GM23338 (cell line): Measurements from ENCODE around the gene FMNL1. TPM values are rescaled to one million over a fixed set of nuclear protein-coding genes. Genes with fewer than 3 reads are reported as not detected.
A peak's percentile ranks its signal among the peaks of the same experiment; 100 is the strongest.

ENCODE experiments used
- ATAC-seq: fragments of 200-7000 bp; cut with Tn5 transposase; 3 replicates; pipeline ENCODE4 v1.9.1; 2020
- DNase-seq: peaks from one replicate; pipeline ENCODE4 v3.0.0-alpha.2; 2015; ENCODE audit warnings: low spot score
- H2AFZ ChIP-seq: fragments of 200-600 bp; sonication (generic); 2 replicates; pipeline ENCODE4 v1.8.0; 2016; ENCODE audit warnings: antibody characterized with exemption, mild to moderate bottlenecking, moderate library complexity
- H3F3A ChIP-seq: fragments of 200-600 bp; sonication (generic); replicated peaks from 2 replicates; pipeline ENCODE4 v1.8.0; 2017; ENCODE audit warnings: antibody characterized with exemption, mixed run types, low read depth
- H3K27ac ChIP-seq: fragments of 200-600 bp; sonication (generic); 2 replicates; pipeline ENCODE4 v1.6.1; 2016; ENCODE audit warnings: low read depth
- H3K27me3 ChIP-seq: fragments of 200-600 bp; sonication (generic); 2 replicates; pipeline ENCODE4 v1.8.0; 2016; ENCODE audit warnings: mild to moderate bottlenecking, mixed run types, moderate library complexity; ENCODE audit not compliant: insufficient read depth
- H3K36me3 ChIP-seq: fragments of 200-600 bp; sonication (generic); 2 replicates; pipeline ENCODE4 v1.8.0; 2016; ENCODE audit warnings: mild to moderate bottlenecking; ENCODE audit not compliant: insufficient read depth
- H3K4me1 ChIP-seq: fragments of 200-600 bp; sonication (generic); 2 replicates; pipeline ENCODE4 v1.8.0; 2016; ENCODE audit warnings: mild to moderate bottlenecking, moderate library complexity; ENCODE audit not compliant: insufficient read depth
- H3K4me2 ChIP-seq: fragments of 200-600 bp; sonication (generic); 2 replicates; pipeline ENCODE4 v1.7.1; 2017; ENCODE audit warnings: mixed run types
- H3K4me3 ChIP-seq: fragments of 200-600 bp; sonication (generic); 2 replicates; pipeline ENCODE4 v1.6.1; 2016; ENCODE audit warnings: mixed run types
- H3K79me2 ChIP-seq: fragments of 200-600 bp; sonication (generic); replicated peaks from 2 replicates; pipeline ENCODE4 v1.8.0; 2017; ENCODE audit warnings: mild to moderate bottlenecking; ENCODE audit not compliant: insufficient read depth
- H3K9me2 ChIP-seq: fragments of 200-600 bp; sonication (generic); 2 replicates; pipeline ENCODE4 v1.8.0; 2017; ENCODE audit not compliant: insufficient read depth
- H4K20me1 ChIP-seq: fragments of 200-600 bp; sonication (generic); replicated peaks from 2 replicates; pipeline ENCODE4 v1.8.0; 2017; ENCODE audit warnings: mild to moderate bottlenecking; ENCODE audit not compliant: insufficient read depth
- H3K27ac Mint-ChIP-seq: 2 replicates; pipeline ENCODE4 v1.8.0; 2020; ENCODE audit warnings: inconsistent platforms, mild to moderate bottlenecking, moderate library complexity, mixed read lengths
- H3K27me3 Mint-ChIP-seq: 3 replicates; pipeline ENCODE4 v1.8.0; 2022; ENCODE audit warnings: low read depth, mild to moderate bottlenecking, moderate library complexity, mixed read lengths, inconsistent platforms; ENCODE audit not compliant: insufficient read depth, poor library complexity
- H3K36me3 Mint-ChIP-seq: 3 replicates; pipeline ENCODE4 v1.8.0; 2021; ENCODE audit warnings: low read depth, mild to moderate bottlenecking, inconsistent platforms, moderate library complexity, mixed read lengths
- H3K4me1 Mint-ChIP-seq: 3 replicates; pipeline ENCODE4 v1.8.0; 2020; ENCODE audit warnings: mild to moderate bottlenecking, inconsistent platforms, mixed read lengths
- H3K4me3 Mint-ChIP-seq: 3 replicates; pipeline ENCODE4 v1.8.0; 2021; ENCODE audit warnings: moderate library complexity, mild to moderate bottlenecking, inconsistent platforms, mixed read lengths
- H3K9me3 Mint-ChIP-seq: 3 replicates; pipeline ENCODE4 v1.8.0; 2020; ENCODE audit warnings: moderate library complexity, mild to moderate bottlenecking, inconsistent platforms, mixed read lengths
- CREB1 ChIP-seq: fragments of 250-450 bp; sonication (Bioruptor Pico); IDR thresholded peaks from 2 replicates; pipeline ENCODE4 v1.5.0; 2020; ENCODE audit warnings: low read depth, mild to moderate bottlenecking, moderate library complexity
- EZH2 ChIP-seq: fragments of 200-600 bp; sonication (generic); IDR thresholded peaks from one replicate; pipeline ENCODE4 v1.8.0; 2017; ENCODE audit warnings: antibody characterized with exemption, mild to moderate bottlenecking, low read depth; ENCODE audit not compliant: unreplicated experiment
- EZH2phosphoT487 ChIP-seq: fragments of 200-600 bp; sonication (generic); IDR thresholded peaks from one replicate; pipeline ENCODE4 v1.8.1; 2018; ENCODE audit warnings: antibody characterized with exemption; ENCODE audit not compliant: unreplicated experiment
- JUNB ChIP-seq: IDR thresholded peaks from one replicate; pipeline ENCODE4 v1.6.1; 2016; ENCODE audit warnings: antibody characterized with exemption; ENCODE audit not compliant: unreplicated experiment
- NANOG ChIP-seq: IDR thresholded peaks from 2 replicates; pipeline ENCODE4 v1.6.1; 2016; ENCODE audit warnings: antibody characterized with exemption, borderline replicate concordance
- POLR2AphosphoS5 ChIP-seq: IDR thresholded peaks from 2 replicates; pipeline ENCODE4 v1.6.1; 2016; ENCODE audit warnings: antibody characterized with exemption, low read depth
- STAT1 ChIP-seq: IDR thresholded peaks from one replicate; pipeline ENCODE4 v1.6.1; 2016; ENCODE audit warnings: antibody characterized with exemption; ENCODE audit not compliant: unreplicated experiment
- ZNF114 ChIP-seq: fragments of 250-450 bp; sonication (Bioruptor Pico); IDR thresholded peaks from 2 replicates; pipeline ENCODE4 v1.5.0; 2020; ENCODE audit warnings: mild to moderate bottlenecking, moderate library complexity
- ZNF331 ChIP-seq: fragments of 250-450 bp; sonication (Bioruptor Pico); IDR thresholded peaks from 2 replicates; pipeline ENCODE4 v1.5.0; 2020; ENCODE audit warnings: low read depth, mild to moderate bottlenecking, moderate library complexity
- polyA plus RNA-seq: library from polyadenylated mRNA; unstranded; fragments of >200 nt; fragmentation: Nextera tagmentation; extraction: Ambion mirVana; gene quantifications from 2 replicates; pipeline ENCODE4 v1.2.1, GENCODE V29; 2016
- total RNA-seq: library from RNA; depleted of rRNA; stranded (reverse); fragments of >200 nt; shearing (Covaris generic); gene quantifications from 2 replicates; pipeline ENCODE4 v1.2.3, GENCODE V29; 2014
- TF ChIP-seq, protein P1 (sequence below): IDR thresholded peaks from one replicate; pipeline ENCODE4 v1.6.1; 2018; ENCODE audit warnings: antibody characterized with exemption; ENCODE audit not compliant: unreplicated experiment
- TF ChIP-seq, protein P2 (sequence below), 2 experiments: fragments of 200-600 bp in 1 of 2; sonication (generic) in 1 of 2; conservative IDR thresholded peaks; 2 replicates each; pipeline versions ENCODE4 v1.5.1 to v1.6.1; 2016 to 2017; ENCODE audit warnings: antibody characterized with exemption in 2 of 2, low read depth in 2 of 2, mild to moderate bottlenecking in 2 of 2, moderate library complexity in 1 of 2
- TF ChIP-seq, protein P3 (sequence below): IDR thresholded peaks from 2 replicates; pipeline ENCODE4 v1.6.1; 2016; ENCODE audit warnings: antibody characterized with exemption
- TF ChIP-seq, protein P4 (sequence below): fragments of 250-450 bp; sonication (Bioruptor Pico); IDR thresholded peaks from 2 replicates; pipeline ENCODE4 v1.5.0; 2020; ENCODE audit warnings: mild to moderate bottlenecking, moderate library complexity

The FMNL1 gene
- total and polyA plus RNA-seq, 2 experiments from 2014 or later: 6.6 to 9.3 TPM

DNA sequence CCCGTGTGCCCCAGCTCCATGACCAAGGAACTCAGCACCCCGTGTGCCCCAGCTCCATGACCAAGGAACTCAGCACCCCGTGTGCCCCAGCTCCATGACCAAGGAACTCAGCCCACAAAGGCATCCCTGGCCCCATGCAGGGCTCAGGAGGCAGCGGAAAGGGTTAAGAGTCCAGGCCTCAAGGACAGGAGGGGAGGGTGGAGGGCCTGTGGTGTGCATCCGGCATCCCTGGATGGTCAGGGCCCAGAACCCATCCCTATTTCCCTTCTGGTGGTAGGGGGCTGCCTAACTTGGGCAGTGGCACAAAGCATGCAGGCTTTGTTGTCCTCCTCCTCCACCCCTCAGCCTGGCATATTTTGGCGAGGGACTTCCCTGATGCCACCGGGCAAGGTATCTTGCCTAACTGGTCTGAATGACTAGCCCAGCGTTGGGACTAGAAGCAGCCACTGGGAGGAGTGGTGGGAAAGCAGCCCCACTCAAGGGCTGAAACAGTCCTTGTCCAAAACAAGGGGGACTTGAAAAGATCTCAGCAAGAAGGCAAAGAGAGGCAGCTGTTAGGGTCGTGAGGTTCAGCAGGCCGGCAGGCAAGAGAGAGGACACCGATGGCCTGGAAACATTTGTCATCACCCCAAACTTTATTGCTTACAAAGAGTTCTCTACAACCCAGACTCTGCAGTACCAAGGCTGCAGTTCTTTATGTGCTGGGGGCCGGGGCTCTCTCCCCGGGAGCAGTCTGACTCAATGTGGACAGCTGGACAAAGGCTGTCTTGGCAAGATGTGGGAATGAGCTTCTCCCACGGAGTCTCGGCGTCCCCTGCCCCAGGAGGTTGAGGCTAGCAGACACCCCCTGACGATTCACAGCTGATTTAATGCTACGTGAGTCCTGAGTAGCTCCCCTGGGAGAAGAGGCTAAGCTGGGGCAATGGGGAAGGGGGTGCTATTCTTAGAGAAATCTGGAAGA, 41.1 kb downstream of the FMNL1 start:
- Histone ChIP-seq H3K4me2 (peak overlapping the region; percentile 84), H3K27me3 (peaks cover 11% of the 10 kb centered on the region), H3K36me3 (no peaks in the 10 kb centered on the region), H3K4me1 (peaks cover 11% of the 10 kb centered on the region; the same call in 1 of the 2 replicates), H4K20me1 (no peaks in the 10 kb centered on the region; the same call in 1 of the 2 replicates), H2AFZ (peak overlapping the region; percentile 90), H3K9me2 (no peaks in the 10 kb centered on the region), H3K79me2 (no peaks in the 10 kb centered on the region), H3K4me3 (peak overlapping the region; percentile 77), H3K27ac (no peak overlapping the region), H3F3A (peaks cover 3% of the 10 kb centered on the region; the same call in 1 of the 2 replicates)
- Mint-ChIP-seq H3K36me3 (peaks cover 13% of the 10 kb centered on the region; the same call in 2 of the 3 replicates), H3K27me3 (peaks cover 17% of the 10 kb centered on the region), H3K4me3 (peak overlapping the region; percentile 72), H3K4me1 (peaks cover 12% of the 10 kb centered on the region), H3K27ac (no peak overlapping the region), H3K9me3 (no peaks in the 10 kb centered on the region)
- DNase-seq (no peak), ATAC-seq (peak; percentile 43)
- TF ChIP-seq, protein P1, sequence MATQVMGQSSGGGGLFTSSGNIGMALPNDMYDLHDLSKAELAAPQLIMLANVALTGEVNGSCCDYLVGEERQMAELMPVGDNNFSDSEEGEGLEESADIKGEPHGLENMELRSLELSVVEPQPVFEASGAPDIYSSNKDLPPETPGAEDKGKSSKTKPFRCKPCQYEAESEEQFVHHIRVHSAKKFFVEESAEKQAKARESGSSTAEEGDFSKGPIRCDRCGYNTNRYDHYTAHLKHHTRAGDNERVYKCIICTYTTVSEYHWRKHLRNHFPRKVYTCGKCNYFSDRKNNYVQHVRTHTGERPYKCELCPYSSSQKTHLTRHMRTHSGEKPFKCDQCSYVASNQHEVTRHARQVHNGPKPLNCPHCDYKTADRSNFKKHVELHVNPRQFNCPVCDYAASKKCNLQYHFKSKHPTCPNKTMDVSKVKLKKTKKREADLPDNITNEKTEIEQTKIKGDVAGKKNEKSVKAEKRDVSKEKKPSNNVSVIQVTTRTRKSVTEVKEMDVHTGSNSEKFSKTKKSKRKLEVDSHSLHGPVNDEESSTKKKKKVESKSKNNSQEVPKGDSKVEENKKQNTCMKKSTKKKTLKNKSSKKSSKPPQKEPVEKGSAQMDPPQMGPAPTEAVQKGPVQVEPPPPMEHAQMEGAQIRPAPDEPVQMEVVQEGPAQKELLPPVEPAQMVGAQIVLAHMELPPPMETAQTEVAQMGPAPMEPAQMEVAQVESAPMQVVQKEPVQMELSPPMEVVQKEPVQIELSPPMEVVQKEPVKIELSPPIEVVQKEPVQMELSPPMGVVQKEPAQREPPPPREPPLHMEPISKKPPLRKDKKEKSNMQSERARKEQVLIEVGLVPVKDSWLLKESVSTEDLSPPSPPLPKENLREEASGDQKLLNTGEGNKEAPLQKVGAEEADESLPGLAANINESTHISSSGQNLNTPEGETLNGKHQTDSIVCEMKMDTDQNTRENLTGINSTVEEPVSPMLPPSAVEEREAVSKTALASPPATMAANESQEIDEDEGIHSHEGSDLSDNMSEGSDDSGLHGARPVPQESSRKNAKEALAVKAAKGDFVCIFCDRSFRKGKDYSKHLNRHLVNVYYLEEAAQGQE: no peak
- TF ChIP-seq ZNF331 (CRISPR knock-in tag) (no peak), CREB1 (no peak), EZH2phosphoT487 (no peak), ZNF114 (no peak), NANOG (no peak), POLR2AphosphoS5 (no peak), EZH2 (no peak), STAT1 (no peak), JUNB (no peak)
- TF ChIP-seq, protein P2, sequence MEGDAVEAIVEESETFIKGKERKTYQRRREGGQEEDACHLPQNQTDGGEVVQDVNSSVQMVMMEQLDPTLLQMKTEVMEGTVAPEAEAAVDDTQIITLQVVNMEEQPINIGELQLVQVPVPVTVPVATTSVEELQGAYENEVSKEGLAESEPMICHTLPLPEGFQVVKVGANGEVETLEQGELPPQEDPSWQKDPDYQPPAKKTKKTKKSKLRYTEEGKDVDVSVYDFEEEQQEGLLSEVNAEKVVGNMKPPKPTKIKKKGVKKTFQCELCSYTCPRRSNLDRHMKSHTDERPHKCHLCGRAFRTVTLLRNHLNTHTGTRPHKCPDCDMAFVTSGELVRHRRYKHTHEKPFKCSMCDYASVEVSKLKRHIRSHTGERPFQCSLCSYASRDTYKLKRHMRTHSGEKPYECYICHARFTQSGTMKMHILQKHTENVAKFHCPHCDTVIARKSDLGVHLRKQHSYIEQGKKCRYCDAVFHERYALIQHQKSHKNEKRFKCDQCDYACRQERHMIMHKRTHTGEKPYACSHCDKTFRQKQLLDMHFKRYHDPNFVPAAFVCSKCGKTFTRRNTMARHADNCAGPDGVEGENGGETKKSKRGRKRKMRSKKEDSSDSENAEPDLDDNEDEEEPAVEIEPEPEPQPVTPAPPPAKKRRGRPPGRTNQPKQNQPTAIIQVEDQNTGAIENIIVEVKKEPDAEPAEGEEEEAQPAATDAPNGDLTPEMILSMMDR (conservative IDR thresholded peaks at IDR 0.05; ENCODE audit: low read depth in 2 of 2): no peak
- TF ChIP-seq, protein P3, sequence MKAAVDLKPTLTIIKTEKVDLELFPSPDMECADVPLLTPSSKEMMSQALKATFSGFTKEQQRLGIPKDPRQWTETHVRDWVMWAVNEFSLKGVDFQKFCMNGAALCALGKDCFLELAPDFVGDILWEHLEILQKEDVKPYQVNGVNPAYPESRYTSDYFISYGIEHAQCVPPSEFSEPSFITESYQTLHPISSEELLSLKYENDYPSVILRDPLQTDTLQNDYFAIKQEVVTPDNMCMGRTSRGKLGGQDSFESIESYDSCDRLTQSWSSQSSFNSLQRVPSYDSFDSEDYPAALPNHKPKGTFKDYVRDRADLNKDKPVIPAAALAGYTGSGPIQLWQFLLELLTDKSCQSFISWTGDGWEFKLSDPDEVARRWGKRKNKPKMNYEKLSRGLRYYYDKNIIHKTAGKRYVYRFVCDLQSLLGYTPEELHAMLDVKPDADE: no peak
- TF ChIP-seq, protein P4, sequence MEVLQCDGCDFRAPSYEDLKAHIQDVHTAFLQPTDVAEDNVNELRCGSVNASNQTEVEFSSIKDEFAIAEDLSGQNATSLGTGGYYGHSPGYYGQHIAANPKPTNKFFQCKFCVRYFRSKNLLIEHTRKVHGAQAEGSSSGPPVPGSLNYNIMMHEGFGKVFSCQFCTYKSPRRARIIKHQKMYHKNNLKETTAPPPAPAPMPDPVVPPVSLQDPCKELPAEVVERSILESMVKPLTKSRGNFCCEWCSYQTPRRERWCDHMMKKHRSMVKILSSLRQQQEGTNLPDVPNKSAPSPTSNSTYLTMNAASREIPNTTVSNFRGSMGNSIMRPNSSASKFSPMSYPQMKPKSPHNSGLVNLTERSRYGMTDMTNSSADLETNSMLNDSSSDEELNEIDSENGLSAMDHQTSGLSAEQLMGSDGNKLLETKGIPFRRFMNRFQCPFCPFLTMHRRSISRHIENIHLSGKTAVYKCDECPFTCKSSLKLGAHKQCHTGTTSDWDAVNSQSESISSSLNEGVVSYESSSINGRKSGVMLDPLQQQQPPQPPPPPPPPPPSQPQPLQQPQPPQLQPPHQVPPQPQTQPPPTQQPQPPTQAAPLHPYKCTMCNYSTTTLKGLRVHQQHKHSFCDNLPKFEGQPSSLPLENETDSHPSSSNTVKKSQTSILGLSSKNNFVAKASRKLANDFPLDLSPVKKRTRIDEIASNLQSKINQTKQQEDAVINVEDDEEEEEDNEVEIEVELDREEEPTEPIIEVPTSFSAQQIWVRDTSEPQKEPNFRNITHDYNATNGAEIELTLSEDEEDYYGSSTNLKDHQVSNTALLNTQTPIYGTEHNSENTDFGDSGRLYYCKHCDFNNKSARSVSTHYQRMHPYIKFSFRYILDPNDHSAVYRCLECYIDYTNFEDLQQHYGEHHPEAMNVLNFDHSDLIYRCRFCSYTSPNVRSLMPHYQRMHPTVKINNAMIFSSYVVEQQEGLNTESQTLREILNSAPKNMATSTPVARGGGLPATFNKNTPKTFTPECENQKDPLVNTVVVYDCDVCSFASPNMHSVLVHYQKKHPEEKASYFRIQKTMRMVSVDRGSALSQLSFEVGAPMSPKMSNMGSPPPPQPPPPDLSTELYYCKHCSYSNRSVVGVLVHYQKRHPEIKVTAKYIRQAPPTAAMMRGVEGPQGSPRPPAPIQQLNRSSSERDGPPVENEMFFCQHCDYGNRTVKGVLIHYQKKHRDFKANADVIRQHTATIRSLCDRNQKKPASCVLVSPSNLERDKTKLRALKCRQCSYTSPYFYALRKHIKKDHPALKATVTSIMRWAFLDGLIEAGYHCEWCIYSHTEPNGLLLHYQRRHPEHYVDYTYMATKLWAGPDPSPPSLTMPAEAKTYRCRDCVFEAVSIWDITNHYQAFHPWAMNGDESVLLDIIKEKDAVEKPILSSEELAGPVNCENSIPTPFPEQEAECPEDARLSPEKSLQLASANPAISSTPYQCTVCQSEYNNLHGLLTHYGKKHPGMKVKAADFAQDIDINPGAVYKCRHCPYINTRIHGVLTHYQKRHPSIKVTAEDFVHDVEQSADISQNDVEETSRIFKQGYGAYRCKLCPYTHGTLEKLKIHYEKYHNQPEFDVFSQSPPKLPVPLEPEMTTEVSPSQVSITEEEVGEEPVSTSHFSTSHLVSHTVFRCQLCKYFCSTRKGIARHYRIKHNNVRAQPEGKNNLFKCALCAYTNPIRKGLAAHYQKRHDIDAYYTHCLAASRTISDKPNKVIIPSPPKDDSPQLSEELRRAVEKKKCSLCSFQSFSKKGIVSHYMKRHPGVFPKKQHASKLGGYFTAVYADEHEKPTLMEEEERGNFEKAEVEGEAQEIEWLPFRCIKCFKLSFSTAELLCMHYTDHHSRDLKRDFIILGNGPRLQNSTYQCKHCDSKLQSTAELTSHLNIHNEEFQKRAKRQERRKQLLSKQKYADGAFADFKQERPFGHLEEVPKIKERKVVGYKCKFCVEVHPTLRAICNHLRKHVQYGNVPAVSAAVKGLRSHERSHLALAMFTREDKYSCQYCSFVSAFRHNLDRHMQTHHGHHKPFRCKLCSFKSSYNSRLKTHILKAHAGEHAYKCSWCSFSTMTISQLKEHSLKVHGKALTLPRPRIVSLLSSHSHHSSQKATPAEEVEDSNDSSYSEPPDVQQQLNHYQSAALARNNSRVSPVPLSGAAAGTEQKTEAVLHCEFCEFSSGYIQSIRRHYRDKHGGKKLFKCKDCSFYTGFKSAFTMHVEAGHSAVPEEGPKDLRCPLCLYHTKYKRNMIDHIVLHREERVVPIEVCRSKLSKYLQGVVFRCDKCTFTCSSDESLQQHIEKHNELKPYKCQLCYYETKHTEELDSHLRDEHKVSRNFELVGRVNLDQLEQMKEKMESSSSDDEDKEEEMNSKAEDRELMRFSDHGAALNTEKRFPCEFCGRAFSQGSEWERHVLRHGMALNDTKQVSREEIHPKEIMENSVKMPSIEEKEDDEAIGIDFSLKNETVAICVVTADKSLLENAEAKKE (CRISPR knock-in tag): no peak
